GM10248 (cell line): Measurements from ENCODE around the gene C5orf24.
"Not testable (repeated sequence)": the region's sequence is repeated elsewhere in the genome, so short reads cannot be mapped to it uniquely, and the experiment has no call there.

Experiments used
- CTCF ChIA-PET: fragments of 300-600 bp; sonication (Branson Sonifier 250); formaldehyde crosslinking; extraction: SDS; loops from one replicate; lab custom pipeline; 2021; ENCODE audit warnings: antibody characterized with exemption; lab: Yijun Ruan, JAX
- POLR2A ChIA-PET: fragments of 350-650 bp; sonication (Branson Sonifier 250); formaldehyde crosslinking; extraction: SDS; loops from one replicate; lab custom pipeline; 2020; ENCODE audit warnings: antibody characterized with exemption; lab: Yijun Ruan, JAX
- DNase-seq: peaks from one replicate; pipeline ENCODE4 v3.0.0; 2012; ENCODE audit errors: extremely low spot score
- CTCF ChIP-seq: IDR thresholded peaks from 2 replicates; pipeline ENCODE4 v1.5.1; 2012; ENCODE audit warnings: mild to moderate bottlenecking, low read depth; ENCODE audit errors: extremely low read depth, missing control alignments, control extremely low read depth

Gene C5orf24

GRCh38 chr5:134851307-134851923 is 5.6 kb downstream of the C5orf24 start:
- ChIA-PET CTCF (interaction anchor here (0.9 to 2.4 kb wide), 9 partner anchors 9 to 183 kb away, joined by 3 to 10 read pairs (median 5); partner anchors contain the start of gene PCBD2), POLR2A (no interaction called here)
- peak; percentile 41 for TF ChIP-seq CTCF
- no peak for DNase-seq

GRCh38 chr5:134856465-134856864 is 10.7 kb downstream of the C5orf24 start:
- CTCF ChIA-PET = interaction anchor here (1.2 to 1.3 kb wide), 2 partner anchors 11 to 15 kb away, joined by 3 to 4 read pairs; partner anchors contain the start of gene C5orf24
- DNase-seq, POLR2A ChIA-PET: not testable (repeated sequence)

GRCh38 chr5:134857401-134857800 is 11.6 kb downstream of the C5orf24 start:
- ChIA-PET POLR2A (no interaction called here), CTCF (interaction anchor here (1.2 to 2.5 kb wide), 2 partner anchors 10 to 15 kb away, joined by 3 to 5 read pairs; no protein-coding TSS in a partner anchor)
- DNase-seq = no peak
- TF ChIP-seq CTCF = no peak

- TF ChIP-seq CTCF = no peak
- POLR2A ChIA-PET = interaction anchor here (0.5 to 0.6 kb wide), 2 partner anchors 42 to 498 kb away, joined by 3 read pairs; partner anchors contain the start of gene CDKL3
- CTCF ChIA-PET = interaction anchor here (0.9 to 2.8 kb wide), 6 partner anchors 9 to 39 kb away, joined by 3 to 6 read pairs (median 4); partner anchors contain the start of genes C5orf24 and TXNDC15
- no peak for DNase-seq
These were observed 18.9 kb downstream of the C5orf24 start for GRCh38 chr5:134864707-134865106.

GRCh38 chr5:134873494-134873893 is 27.7 kb downstream of the C5orf24 start:
- no peak for DNase-seq
- POLR2A ChIA-PET = interaction anchor here (0.5 to 2.0 kb wide), 3 partner anchors 11 to 136 kb away, joined by 5 to 6 read pairs (median 5); partner anchors contain the start of gene C5orf24
- no peak for TF ChIP-seq CTCF
- CTCF ChIA-PET = interaction anchor here (1.0 to 2.7 kb wide), 6 partner anchors 8 to 31 kb away, joined by 3 to 11 read pairs (median 4); partner anchors contain the start of gene PCBD2

- no peak for TF ChIP-seq CTCF
- DNase-seq = peak; percentile 91
- CTCF ChIA-PET = interaction anchor here (1.0 to 2.7 kb wide), 4 partner anchors 9 to 30 kb away, joined by 3 to 11 read pairs (median 6); partner anchors contain the start of gene PCBD2
- POLR2A ChIA-PET = interaction anchor here (0.5 to 2.0 kb wide), 3 partner anchors 11 to 137 kb away, joined by 5 to 6 read pairs (median 5); partner anchors contain the start of gene C5orf24
These were observed 28.4 kb downstream of the C5orf24 start, which contains the start of gene TXNDC15 for GRCh38 chr5:134873987-134874830. TSS of gene TXNDC15 (plus strand) at chr5:134874371. CDS start at chr5:134874428, 57 bp downstream.
